GM12873 (cell line): ENCODE results near the gene TREX2.

Experiments
- TF ChIP-seq, protein P1 (sequence below): IDR thresholded peaks from 2 replicates; pipeline ENCODE4 v1.5.1; 2012; ENCODE audit warnings: low read depth, mild to moderate bottlenecking, moderate library complexity, low read length, control low read depth; ENCODE audit not compliant: insufficient read depth; ENCODE audit errors: missing control alignments

Gene TREX2

DNA sequence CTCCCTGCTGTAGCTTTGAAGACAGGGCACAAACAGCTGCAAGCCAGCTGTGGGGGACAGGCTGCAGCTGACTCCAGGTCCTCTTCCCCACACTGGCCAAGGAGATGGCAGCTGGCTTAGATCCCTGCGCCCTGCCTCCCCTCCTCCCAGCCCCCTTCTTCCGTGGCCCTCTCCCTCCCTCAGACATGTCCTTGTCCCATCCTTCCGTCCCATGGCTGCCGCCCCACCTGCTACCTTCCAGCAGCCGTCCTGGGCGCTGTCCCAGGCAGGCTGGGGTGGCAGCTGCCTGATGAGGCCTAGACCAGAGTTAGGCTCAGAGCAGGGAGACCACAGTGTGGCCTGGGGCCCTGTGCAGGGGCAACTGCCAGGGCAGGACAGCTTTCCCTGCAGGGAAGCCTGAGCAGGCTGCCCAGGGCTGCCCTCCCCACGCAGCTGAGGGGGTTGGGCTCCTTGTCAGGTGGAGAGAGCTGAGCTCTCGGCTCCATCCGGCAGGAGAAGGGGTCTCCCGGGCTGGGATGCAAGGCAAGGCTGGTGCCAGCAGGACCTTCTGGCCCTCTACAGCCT, 45.6 kb upstream of the TREX2 start:
- TF ChIP-seq, protein P1, sequence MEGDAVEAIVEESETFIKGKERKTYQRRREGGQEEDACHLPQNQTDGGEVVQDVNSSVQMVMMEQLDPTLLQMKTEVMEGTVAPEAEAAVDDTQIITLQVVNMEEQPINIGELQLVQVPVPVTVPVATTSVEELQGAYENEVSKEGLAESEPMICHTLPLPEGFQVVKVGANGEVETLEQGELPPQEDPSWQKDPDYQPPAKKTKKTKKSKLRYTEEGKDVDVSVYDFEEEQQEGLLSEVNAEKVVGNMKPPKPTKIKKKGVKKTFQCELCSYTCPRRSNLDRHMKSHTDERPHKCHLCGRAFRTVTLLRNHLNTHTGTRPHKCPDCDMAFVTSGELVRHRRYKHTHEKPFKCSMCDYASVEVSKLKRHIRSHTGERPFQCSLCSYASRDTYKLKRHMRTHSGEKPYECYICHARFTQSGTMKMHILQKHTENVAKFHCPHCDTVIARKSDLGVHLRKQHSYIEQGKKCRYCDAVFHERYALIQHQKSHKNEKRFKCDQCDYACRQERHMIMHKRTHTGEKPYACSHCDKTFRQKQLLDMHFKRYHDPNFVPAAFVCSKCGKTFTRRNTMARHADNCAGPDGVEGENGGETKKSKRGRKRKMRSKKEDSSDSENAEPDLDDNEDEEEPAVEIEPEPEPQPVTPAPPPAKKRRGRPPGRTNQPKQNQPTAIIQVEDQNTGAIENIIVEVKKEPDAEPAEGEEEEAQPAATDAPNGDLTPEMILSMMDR, result no peak

DNA sequence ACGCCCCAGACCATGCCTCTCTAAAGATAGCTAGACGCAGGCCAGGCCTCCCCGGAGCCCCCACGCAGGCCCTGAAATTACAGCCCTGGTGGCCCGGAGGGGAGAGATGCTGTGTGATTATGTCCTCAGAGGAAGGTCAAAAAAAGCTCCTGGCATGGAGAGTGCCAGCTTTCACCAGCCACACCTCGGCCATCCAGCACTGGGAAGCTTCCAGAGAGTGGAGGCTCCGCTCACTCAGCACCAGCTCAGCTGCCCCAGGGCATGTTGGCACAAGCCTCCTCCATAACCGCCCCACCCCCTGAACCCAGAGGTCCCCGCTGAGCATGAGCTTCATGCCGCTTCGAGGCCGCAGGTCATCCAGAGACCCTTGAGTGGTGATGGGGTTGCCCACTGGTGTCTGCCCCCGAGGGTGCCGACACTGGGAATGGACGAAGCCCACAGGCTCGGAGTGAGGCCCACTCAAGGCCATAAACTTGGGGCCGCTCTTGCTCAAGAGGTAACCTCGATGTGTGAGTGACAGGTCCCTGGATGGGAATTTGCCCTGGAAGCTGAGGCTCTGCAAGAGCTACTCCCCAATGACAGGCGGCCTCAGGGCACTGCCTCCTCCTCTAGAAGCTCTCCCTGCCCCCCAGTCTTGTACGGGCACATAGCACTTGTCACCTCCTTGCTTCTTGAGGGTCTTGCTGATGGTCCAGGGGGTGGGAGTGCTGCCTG, 44.5 kb upstream of the TREX2 start:
- TF ChIP-seq, protein P1, result no peak

DNA sequence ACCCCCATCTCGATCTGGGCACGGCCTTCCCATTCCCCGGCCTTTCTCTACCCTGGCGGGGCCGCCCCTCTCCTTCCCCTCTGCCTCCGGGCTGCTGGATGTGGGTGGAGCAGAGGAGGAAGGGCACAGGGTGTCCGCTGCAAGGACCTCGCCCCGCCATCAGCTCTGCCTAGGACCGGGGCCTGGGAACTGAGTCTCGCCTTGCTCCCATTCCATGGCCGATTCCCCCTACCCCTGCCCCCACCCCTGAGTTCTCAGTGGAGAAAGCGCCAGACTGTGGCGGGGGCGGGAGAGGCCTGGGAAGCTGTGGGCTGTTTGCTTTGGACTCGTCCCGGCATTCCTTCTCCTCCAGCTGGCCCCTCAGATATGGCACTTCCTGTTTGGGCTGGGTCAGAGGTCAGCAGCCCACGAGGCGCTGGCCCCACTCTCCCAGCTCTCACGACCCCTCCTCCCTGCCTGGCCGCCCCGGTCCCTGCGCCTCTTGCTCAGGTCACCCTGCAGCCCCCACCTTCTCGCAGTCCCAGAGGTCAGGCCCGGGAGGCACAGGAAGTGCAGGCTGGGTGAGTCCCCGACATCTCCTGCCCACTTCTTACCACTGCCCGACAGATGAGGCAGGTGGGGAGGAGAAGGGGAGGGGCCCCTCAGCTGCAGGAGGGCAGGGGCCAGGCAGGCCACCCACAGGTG, 42.5 kb upstream of the TREX2 start:
- TF ChIP-seq, protein P1, result no peak

DNA sequence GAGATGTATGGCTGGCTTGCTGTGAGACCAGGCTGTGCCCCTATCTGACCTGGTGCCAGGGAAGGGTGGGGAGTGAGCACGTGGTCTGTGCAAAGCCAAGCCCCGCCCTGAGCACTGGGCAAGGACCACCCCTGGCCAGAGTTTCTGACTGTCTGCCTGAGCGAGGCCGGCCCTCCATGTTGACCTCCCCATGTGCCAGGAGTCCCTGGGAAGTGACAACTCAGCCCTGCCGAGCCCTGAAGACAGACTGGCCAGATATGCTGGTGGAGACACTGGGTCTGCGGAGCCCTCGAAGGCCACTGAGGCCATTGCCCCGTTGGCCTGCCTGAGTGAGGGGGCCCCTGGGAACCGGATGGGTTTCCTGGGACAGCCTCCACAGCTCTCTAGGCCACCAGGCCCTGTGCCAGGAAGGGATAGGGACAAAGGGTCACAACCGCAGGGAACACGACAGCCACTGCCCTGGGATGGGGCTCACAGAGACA, 41.8 kb upstream of the TREX2 start:
- TF ChIP-seq, protein P1, result no peak

DNA sequence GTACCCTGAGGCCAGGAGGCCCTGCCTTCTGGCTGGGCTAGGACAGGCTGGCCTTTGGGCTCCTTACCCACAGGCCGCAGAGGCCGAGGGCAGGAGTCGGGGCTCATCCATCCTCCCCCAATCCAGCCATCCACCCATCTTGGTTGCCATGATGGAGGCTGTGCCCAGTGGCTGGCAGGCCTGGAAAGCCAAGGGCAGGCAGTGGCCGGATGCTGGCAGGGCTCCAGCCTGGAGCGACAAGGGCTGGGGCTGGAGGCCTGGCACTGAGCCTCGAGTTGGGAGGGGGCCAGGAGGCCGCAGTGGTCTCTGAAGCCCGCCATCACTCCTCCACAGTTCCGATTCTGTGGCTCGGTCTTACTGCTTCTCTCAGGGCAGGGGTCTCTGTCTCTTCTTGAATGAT, 40.3 kb upstream of the TREX2 start:
- TF ChIP-seq, protein P1, result no peak

DNA sequence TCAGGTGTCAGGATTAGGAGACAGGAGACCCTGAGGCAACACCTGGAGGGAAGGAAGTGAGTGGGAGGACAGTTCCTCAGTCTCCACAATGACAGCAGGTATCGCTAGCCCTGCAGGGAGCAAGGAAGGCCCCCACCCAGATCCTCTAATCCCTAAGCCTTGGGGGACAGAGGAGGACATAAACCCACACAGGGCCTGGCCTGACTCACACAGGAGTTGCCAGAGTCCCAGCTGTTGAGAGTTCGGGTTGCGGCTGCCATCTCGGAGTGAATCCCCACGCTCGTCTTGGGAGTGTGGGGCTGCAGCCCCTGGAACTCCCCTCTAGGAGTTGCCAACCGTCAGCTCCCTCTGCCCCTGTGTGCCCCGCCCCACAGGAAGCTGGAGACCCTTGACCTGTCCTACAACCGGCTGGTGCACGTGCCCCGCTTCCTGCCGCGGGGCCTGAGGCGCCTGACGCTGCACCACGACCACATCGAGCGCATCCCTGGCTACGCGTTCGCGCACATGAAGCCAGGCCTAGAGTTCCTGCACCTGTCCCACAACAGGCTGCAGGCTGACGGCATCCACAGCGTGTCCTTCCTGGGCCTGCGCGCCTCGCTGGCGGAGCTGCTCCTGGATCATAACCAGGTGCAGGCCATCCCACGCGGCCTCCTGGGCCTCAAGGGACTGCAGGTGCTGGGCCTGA, 39.7 kb upstream of the TREX2 start:
- TF ChIP-seq, protein P1, result no peak

DNA sequence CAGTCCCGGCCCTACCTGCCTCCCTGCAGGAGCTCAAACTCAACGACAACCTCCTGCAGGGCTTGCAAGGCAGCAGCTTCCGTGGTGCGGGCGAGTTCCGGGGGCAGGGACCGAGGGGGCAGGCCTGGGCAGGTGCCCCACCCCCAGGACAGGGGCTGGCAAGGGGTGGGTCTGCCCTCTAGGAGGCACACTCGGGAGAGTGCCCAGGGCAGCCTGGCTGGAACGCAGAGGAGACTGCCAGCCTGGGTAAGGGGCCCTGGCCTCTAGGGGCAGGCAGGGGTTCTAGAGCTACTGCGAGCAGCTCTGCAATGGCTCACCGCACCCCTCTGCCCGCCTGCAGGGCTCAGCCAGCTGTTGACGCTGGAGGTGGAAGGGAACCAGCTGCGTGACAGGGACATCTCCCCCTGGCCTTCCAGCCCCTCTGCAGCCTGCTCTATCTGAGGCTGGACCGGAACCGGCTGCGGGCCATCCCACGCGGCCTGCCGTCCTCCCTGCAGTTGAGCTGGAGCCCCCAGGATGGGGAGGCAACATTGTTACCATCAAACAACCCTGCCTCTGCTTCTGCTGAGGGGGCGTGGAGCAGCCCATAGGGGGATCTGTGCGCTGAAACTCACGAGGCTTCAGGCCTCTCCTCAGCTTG, 36.6 kb upstream of the TREX2 start:
- TF ChIP-seq, protein P1, result no peak
